Measurements from ENCODE around the gene RBM38. TPM values are rescaled to one million over a fixed set of nuclear protein-coding genes. Genes with fewer than 3 reads are reported as not detected.
"Not testable (repeated sequence)": the region's sequence is repeated elsewhere in the genome, so short reads cannot be mapped to it uniquely, and the experiment has no call there.

The RBM38 gene
- total RNA-seq (2014; rRNA removed; shearing (Covaris generic); ENCODE audit: low replicate concordance), result 14.6 and 15.2 TPM in 2 replicates

DNA sequence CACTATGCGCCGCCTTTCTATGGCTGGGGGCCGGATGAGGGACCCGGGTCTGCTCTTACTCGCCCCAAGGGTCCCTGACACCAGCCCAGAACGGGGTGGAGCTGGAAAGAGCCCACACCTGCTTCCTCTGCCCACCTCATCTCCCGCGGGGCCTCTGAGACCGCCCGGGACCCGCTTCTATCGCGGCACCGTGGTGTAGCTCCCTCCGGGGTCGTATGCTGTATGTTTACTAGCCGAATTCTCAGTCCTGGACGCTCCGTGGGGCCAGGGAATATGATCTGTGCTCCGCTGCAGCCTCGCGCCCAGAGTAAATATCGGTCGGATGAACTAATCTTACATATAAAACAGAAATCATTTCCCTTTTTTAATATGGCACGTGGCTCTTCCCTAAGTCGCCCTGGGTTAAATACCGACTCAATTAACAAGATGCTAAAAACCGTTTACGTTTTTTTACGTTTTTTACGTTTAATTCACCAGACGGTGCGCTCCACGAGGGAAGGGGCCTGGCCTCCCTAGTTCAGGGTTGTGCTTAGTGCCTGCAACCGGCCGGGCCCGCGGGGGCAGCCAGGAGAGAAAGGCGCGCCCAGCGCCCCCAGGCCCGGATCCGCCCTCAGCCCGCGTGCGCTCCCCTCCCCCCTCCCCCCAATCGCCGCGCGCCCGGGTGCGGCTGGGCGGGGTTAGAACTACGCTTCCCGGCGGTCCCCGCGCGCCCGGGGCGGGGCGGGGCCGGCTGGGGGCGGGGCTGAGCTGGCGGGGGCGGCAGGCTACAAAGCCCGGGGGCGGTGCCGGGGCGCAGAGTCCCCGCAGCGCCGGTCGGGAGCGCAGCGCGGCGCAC, at the start of gene RBM38:
RBM38 (plus strand) TSS at position 793 of the 835 bp plus-strand sequence. CDS start 186 bp downstream, outside the sequence.
- peak; percentile 19 for DNase-seq (ENCODE audit: low read depth)
- in situ Hi-C loops (cut with HindIII; ENCODE audit: low pct_unique_long_range_greater_than_20kb, low sequenced_read_pairs), result no loop called here

DNA sequence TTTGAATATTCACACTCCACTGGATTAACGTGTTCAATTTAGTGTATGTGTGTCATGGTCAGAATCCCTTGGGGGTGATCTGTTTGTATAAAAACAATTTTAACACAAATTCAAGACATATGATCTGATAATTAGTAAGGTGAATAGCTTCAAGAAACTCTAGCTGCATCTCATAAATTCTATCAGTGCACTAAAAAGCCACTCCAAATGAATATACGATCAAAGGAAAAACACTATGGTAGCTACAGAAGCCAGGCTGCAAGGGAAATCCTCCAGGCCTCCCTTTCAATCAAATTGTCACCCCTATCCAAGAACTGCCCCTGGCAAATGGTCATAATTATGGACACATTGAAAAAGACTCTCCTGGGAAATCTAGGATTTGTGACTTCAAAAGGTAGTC, 49.5 kb upstream of the RBM38 start:
- in situ Hi-C loops (cut with HindIII; ENCODE audit: low pct_unique_long_range_greater_than_20kb, low sequenced_read_pairs), result no loop called here
- DNase-seq (ENCODE audit: low read depth), result no peak

DNA sequence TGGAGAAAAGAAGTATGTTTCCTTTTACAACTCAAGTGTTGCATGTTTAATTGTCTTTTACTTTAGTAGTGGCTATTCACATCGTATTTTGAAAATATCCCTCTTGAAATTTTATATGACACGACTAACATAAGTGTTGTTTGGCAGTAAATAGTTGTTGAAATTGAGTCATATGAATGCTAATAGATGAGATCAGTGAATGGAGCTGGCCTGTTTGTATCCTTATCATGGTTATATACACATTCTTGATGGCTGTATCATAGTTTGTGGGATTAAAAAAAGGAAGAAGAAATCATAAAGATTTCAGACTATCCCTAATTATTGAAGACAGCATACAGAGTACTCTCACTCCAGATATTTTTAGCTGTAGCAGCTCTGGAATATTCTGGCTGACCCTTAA, 48.4 kb upstream of the RBM38 start:
- in situ Hi-C loops (cut with HindIII; ENCODE audit: low pct_unique_long_range_greater_than_20kb, low sequenced_read_pairs), result no loop called here
- no peak for DNase-seq (ENCODE audit: low read depth)

DNA sequence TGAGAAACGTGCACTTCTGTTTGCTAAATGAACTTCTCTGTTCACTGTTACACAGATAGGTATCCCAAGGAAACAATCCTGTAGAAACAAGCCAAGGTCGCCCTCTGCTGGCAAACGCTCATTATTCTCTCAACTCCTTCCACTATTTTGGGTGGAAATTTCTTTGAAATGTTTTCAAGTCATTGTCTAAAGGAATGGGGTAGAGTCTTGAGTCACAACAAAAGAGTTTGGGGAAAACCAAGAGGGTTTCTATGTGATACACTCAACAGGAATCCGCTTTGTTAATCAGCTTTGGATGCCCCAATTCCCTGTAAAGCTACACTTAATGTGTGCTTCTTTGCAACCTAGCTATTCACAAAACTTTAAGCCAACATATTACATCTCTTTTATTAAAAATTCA, 44.7 kb upstream of the RBM38 start:
- in situ Hi-C loops (cut with HindIII; ENCODE audit: low pct_unique_long_range_greater_than_20kb, low sequenced_read_pairs), result no loop called here

DNA sequence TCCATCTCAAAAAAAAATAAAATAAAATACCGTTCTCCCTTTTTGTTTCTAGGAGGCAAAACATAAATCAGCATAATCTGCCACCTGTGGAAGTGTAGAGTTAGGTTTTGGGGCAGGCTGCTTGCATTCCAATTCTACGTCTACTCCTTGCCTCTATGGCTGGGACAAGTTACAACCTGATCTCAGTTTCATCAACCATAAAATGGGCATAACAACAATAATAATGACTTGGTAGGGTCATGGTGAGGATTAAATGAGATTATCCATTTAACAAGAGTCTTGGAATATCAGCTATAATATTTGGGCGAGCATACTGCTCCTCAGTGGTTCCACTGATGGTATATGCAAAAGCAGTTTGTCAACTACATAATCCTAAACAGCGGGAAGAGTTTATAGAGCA, 43.8 kb upstream of the RBM38 start:
- in situ Hi-C loops (cut with HindIII; ENCODE audit: low pct_unique_long_range_greater_than_20kb, low sequenced_read_pairs), result no loop called here

More for the DNA sequence above, 44.7 kb upstream of the RBM38 start:
- DNase-seq (ENCODE audit: low read depth), result peak; percentile 57

DNA sequence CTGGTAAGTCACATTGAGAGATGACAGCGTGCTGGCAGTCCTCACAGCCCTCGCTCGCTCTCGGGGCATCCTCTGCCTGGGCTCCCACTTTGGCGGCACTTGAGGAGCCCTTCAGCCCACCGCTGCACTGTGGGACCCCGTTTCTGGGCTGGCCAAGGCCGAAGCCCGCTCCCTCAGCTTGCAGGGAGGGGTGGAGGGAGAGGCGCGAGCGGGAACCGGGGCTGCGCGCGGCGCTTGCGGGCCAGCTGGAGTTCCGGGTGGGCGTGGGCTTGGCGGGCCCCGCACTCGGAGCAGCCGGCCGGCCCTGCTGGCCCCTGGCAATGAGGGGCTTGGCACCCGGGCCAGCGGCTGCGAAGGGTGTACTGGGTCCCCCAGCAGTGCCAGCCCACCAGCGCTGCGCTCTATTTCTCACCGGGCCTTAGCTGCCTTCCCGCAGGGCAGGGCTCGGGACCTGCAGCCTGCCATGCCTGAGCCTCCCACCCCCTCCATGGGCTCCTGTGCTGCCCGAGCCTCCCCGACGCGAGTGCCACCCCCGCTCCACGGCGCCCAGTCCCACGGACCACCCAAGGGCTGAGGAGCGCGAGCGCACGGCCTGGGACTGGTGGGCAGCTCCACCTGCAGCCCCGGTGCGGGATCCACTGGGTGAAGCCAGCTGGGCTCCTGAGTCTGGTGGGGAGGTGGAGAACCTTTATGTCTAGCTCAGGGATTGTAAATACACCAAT, 42.8 kb upstream of the RBM38 start:
- DNase-seq (ENCODE audit: low read depth); in situ Hi-C loops (cut with HindIII; ENCODE audit: low pct_unique_long_range_greater_than_20kb, low sequenced_read_pairs): not testable (repeated sequence)

More for the DNA sequence above, 43.8 kb upstream of the RBM38 start:
- no peak for DNase-seq (ENCODE audit: low read depth)

DNA sequence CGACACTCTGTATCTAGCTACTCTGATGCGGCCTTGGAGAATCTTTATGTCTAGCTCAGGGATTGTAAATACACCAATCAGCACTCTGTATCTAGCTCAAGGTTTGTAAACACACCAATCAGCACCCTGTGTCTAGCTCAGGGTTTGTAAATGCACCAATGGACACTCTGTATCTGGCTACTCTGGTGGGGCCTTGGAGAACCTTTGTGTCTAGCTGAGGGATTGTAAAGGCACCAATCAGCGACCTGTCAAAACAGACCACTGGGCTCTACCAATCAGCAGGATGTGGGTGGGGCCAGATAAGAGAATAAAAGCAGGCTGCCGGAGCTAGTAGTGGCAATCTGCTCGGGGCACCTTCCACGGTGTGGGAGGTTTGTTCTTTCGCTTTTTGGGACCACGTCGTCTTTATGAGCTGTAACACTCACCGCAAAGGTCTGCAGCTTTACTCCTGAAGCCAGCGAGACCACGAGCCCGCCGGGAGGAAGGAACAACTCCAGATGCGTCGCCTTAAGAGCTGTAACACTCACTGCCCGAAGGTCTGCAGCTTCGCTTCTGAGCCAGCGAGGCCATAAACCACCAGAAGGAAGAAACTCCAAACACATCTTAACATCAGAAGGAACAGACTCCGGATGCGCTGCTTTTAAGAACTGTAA, 42.1 kb upstream of the RBM38 start:
- in situ Hi-C loops (cut with HindIII; ENCODE audit: low pct_unique_long_range_greater_than_20kb, low sequenced_read_pairs), result not testable (repeated sequence)
- DNase-seq (ENCODE audit: low read depth), result peak; percentile 13

DNA sequence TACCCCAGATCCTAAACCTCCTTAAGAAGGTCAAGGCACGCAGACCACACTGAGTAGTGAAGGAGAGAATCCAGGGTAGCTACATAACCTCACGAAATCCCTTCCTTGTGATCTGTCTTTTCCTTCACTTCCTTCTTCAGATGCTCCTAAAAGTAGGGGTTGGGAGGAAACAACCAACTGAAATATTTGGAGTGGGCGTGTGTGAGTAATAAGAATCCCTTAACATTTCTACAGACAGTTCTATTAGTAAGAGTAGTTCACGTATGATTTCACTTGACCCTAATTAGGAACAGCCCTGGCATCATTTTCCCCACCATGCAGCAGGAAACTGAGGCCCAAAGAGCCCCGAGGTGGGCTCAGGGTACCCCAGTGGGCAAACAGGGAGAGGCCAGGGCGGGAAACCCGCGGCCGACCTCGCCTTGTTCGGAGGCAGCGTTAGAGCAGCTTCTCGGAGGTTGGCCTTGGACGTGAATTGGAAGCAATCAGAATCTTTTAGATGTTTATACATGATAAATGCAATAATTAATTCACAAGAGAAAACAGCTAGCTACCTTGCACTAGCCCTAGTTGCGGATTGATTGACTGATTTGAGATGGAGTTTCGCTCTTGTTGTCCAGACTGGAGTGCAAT, 41.0 kb upstream of the RBM38 start:
- in situ Hi-C loops (cut with HindIII; ENCODE audit: low pct_unique_long_range_greater_than_20kb, low sequenced_read_pairs), result no loop called here
- no peak for DNase-seq (ENCODE audit: low read depth)

DNA sequence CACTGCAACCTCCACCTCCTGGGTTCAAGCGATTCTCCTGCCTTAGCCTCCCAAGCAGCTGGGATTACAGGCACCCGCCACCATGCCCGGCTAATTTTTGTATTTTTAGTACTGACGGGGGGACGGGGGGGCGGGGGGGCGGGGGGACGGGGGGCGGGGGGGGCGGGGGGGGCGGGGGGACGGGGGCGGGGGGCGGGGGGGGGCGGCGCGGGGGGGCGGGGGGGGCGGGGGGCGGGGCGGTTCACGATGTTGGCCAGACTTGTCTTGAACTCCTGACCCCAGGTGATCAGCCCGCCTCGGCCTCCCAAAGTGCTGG, 40.5 kb upstream of the RBM38 start:
- in situ Hi-C loops (cut with HindIII; ENCODE audit: low pct_unique_long_range_greater_than_20kb, low sequenced_read_pairs); DNase-seq (ENCODE audit: low read depth): not testable (repeated sequence)

DNA sequence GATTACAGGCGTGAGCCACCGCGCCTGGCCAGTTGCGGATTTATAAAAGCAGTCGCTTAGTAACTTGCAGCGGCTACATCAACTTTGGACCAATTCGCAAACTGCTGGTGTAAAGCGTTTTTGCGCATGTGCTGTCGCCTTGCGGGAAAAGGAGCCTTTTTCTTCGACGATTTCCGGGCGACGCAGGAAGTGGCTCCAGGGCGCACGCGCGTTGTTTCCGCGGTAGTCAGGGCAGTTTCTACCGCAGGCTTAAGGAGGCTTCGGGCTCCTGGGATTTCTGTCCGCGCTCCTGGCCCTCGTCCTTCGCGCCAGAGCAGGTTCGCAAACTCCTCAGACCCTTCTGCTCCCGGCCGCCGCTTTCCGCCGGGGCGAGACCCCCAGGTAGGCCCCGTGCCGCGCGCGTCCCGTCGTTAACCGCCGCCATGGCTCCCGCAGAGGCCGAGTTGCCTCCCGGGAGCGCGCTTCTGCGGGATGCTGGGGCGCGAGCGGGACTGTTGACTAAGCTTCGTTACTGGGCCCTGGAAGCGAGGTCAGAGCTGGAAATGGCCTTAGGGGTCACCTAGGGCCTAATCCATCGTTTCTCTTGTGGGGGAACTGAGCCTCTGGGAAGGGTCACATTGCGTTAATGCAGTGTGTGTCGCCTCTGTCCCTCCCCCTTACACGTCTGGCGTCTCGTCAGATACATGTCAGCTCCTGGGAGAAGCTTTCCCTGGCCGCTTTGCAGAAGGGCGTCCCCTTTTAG, 40.0 kb upstream of the RBM38 start, which contains the start of gene RAE1:
RAE1 (plus strand) TSS at position 214 of the 742 bp plus-strand sequence. CDS start 2,784 bp downstream, outside the sequence.
- peak; percentile 88 for DNase-seq (ENCODE audit: low read depth)
- in situ Hi-C loops (cut with HindIII; ENCODE audit: low pct_unique_long_range_greater_than_20kb, low sequenced_read_pairs), result no loop called here

DNA sequence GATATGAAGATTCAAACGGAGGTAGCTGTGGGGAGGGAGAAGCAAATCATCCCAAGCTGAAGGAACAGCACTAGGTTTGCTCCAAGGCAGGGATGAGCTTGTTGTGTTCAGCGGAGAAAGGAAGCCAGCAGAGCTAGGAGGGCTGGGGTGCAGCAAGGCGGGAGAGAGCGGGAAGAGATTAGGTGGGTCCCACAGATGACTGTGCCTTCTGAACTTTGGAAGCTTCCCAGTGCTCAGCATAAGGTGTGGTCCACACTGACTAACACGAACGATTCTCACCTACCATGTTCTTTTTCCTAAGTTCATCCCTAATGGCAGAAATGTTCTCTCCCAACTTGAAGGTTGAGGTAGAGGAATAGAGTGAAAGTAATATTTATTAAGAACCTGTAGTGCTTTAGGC, 38.9 kb upstream of the RBM38 start:
- in situ Hi-C loops (cut with HindIII; ENCODE audit: low pct_unique_long_range_greater_than_20kb, low sequenced_read_pairs), result no loop called here
- DNase-seq (ENCODE audit: low read depth), result no peak

DNA sequence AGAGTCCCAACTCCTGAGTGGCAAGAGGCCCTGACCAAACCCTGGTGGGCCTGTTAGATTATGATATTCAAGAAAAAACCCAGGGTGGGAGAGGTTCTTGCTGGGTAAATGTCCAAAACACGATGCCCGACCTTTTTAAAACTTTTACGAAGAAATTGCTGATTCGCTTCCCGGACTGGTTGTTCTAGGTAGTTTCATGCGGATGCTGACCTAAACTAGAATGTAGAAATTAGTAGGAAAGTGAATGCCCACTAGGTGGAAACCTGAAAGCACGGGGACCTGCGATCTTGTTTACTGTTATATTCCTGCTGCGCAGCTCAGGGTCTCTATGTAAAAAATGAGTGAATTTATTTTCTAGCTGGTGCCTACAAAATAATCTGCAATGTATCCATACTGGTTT, 37.8 kb upstream of the RBM38 start:
- in situ Hi-C loops (cut with HindIII; ENCODE audit: low pct_unique_long_range_greater_than_20kb, low sequenced_read_pairs), result no loop called here
- no peak for DNase-seq (ENCODE audit: low read depth)

DNA sequence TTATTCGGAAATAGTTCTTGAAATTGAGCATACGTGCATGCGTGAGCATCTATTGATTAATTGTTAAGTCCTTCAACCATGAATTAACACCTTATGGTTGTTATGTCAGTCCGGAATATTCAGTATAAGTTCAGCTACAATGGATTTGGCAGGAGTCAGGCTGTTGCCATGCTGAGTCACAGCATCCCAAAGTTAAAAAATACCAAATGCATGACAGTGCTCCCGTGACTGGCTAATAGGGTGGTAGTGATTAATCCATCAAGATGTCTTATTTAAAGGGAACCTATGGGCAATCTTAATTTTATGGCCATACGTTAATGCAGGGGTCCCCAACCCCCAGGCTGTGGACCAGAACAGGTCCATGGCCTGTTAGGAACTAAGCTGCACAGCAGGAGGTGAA, 29.7 kb upstream of the RBM38 start:
- in situ Hi-C loops (cut with HindIII; ENCODE audit: low pct_unique_long_range_greater_than_20kb, low sequenced_read_pairs), result no loop called here

DNA sequence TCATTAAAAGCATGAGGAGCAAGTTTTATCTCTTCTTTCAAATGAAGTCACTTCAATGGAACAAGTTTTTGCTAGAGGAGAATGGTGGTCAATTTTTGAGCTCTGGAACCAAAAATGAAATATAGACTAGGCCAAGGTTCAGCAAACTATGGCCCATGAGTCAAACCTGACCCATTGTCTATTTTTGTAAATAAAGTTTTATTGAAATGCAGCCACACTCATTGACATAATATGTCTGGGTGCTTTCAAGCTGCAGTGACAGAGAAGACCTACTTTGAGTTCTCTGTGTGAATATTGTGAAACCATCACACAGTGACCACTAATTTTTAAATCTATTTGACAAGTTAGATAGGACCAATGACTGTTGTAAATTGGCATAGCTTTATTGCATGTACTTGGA, 26.7 kb upstream of the RBM38 start:
- in situ Hi-C loops (cut with HindIII; ENCODE audit: low pct_unique_long_range_greater_than_20kb, low sequenced_read_pairs), result no loop called here

More for the DNA sequence above, 29.7 kb upstream of the RBM38 start:
- peak; percentile 21 for DNase-seq (ENCODE audit: low read depth)

DNA sequence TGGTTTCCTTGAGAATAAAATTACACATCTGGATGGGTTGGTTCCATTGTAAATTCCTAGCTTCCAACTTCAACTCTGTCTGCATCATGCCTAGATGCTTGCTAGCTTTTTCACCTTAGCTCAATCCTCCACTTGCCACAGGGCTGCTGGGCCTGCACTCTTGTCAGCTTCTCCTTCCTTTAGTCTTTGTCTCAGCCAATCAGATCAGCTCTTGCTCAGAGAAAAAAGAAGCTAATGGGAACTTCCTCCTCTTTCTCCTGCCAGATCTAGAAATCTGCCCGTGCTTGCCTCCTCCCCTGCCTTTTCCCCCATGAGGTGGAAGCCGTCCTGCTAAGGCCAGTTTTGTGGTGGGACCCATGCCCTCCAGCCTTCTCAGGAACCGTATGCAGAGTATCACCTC, 21.6 kb upstream of the RBM38 start:
- in situ Hi-C loops (cut with HindIII; ENCODE audit: low pct_unique_long_range_greater_than_20kb, low sequenced_read_pairs), result no loop called here
- DNase-seq (ENCODE audit: low read depth), result no peak

More for the DNA sequence above, 26.7 kb upstream of the RBM38 start:
- no peak for DNase-seq (ENCODE audit: low read depth)

DNA sequence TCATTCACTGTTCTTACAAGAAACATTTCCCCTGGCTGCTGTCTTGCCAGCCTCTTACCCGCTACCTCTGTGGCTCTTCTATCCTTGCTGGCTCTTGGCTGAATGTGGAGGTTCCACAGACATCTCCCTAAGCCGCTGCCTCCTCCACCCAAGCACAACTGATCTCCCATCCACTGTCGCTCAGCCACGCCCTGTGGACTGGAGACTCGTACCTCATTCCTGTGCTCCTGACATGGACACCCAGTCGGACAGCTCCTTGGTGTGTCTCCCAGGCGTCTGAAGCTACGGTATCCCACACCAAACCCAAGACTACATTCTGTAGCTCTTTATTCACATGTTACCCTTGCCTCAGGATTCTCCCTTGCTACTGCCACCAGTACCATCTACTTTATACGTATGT, 20.9 kb upstream of the RBM38 start:
- DNase-seq (ENCODE audit: low read depth), result no peak
- in situ Hi-C loops (cut with HindIII; ENCODE audit: low pct_unique_long_range_greater_than_20kb, low sequenced_read_pairs), result no loop called here

DNA sequence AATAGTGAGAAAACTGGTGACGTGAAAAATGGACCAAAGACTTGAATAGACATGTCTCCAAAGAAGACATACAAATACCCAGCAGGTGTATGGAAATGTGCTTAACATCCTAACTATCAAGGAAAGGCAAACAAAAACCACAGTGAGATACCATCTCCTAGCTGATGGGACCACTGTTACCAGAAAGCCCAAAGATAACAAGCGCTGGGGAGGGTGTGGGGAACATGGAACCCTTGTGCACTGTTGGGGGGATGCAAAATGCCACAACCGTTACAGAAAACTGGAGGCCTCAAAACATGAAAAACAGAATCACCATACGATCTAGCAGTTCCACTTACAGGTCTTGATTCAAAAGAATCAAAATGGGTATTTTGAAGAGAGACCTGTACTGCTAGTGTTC, 19.8 kb upstream of the RBM38 start:
- in situ Hi-C loops (cut with HindIII; ENCODE audit: low pct_unique_long_range_greater_than_20kb, low sequenced_read_pairs), result no loop called here

DNA sequence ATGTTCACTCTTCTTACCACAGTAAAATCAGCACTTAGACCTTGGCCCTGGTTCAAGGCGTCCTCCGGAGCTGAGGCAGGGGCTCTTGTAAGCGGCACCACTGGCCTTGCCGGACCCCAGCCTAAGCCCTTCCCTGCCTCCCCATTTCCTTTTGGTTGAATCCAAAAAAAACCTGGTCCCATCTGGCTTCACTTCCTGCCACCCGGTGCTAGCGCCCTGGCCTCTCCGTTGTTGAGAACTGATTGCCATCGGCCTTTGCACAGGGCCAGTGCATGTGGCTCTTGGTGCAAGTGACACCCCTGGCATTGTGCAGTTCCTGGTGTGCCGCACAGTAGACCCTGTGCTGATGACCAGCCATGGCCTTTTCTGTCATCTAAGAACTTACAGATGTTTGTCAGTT, 19.0 kb upstream of the RBM38 start:
- in situ Hi-C loops (cut with HindIII; ENCODE audit: low pct_unique_long_range_greater_than_20kb, low sequenced_read_pairs), result no loop called here
- no peak for DNase-seq (ENCODE audit: low read depth)

More for the DNA sequence above, 19.8 kb upstream of the RBM38 start:
- DNase-seq (ENCODE audit: low read depth), result no peak
